PC-9 (cell line): Measurements from ENCODE around the gene BUD13.

Experiments
- CTCF ChIP-seq: fragments of 200-600 bp; sonication (generic); conservative IDR thresholded peaks from 2 replicates; pipeline ENCODE4 v1.6.1; 2017; ENCODE audit warnings: mixed run types, antibody characterized with exemption, mild to moderate bottlenecking, moderate library complexity
- EZH2 ChIP-seq: fragments of 200-600 bp; sonication (generic); IDR thresholded peaks from 2 replicates; pipeline ENCODE4 v1.8.0; 2017; ENCODE audit warnings: antibody characterized with exemption, low read depth

GRCh38 chr11:116775975-116776374 is 3.2 kb upstream of the BUD13 start:
- TF ChIP-seq EZH2, result no peak
- TF ChIP-seq CTCF, result no peak
